GM18870 (cell line): ENCODE data around the gene TMEM43.

Experiments used
- ATAC-seq: cut with Tn5 transposase; IDR thresholded peaks from one replicate; pipeline ENCODE4 v1.9.1; 2021; ENCODE audit warnings: moderate library complexity; ENCODE audit not compliant: unreplicated experiment

TMEM43 gene

GRCh38 chr3:14121859-14122258 is 3.0 kb upstream of the TMEM43 start:
- no peak for ATAC-seq

GRCh38 chr3:14122301-14122700 is 2.6 kb upstream of the TMEM43 start:
- no peak for ATAC-seq

GRCh38 chr3:14123308-14124222 is 1.3 kb upstream of the TMEM43 start:
- no peak for ATAC-seq

GRCh38 chr3:14124223-14124614 is 633 bp upstream of the TMEM43 start:
- ATAC-seq: peak; percentile 40

GRCh38 chr3:14125193-14126016 is 553 bp downstream of the TMEM43 start:
- peak; percentile 26 for ATAC-seq

- no peak for ATAC-seq
Measured at GRCh38 chr3:14126017-14126886, 1.4 kb downstream of the TMEM43 start.

- ATAC-seq: no peak
Measured at GRCh38 chr3:14126887-14127505, 2.1 kb downstream of the TMEM43 start.

- ATAC-seq: no peak
Measured at GRCh38 chr3:14127516-14128161, 2.8 kb downstream of the TMEM43 start.

GRCh38 chr3:14128724-14129123 is 3.9 kb downstream of the TMEM43 start:
- ATAC-seq: no peak

GRCh38 chr3:14129296-14129695 is 4.4 kb downstream of the TMEM43 start:
- ATAC-seq: no peak

GRCh38 chr3:14130230-14130629 is 5.4 kb downstream of the TMEM43 start:
- ATAC-seq: no peak

GRCh38 chr3:14130707-14131106 is 5.9 kb downstream of the TMEM43 start:
- no peak for ATAC-seq

GRCh38 chr3:14131134-14131533 is 6.3 kb downstream of the TMEM43 start:
- ATAC-seq: no peak

GRCh38 chr3:14132120-14132519 is 7.3 kb downstream of the TMEM43 start:
- no peak for ATAC-seq

GRCh38 chr3:14132689-14133088 is 7.8 kb downstream of the TMEM43 start:
- no peak for ATAC-seq

- ATAC-seq: no peak
Measured at GRCh38 chr3:14133188-14133800, 8.4 kb downstream of the TMEM43 start.

GRCh38 chr3:14133876-14134275 is 9.0 kb downstream of the TMEM43 start:
- no peak for ATAC-seq

GRCh38 chr3:14134291-14134690 is 9.4 kb downstream of the TMEM43 start:
- no peak for ATAC-seq

GRCh38 chr3:14135581-14135980 is 10.7 kb downstream of the TMEM43 start:
- no peak for ATAC-seq

- ATAC-seq: no peak
Measured at GRCh38 chr3:14137004-14137403, 12.2 kb downstream of the TMEM43 start.
